HTERT RPE-1 (cell line): ENCODE results near the gene PAGE2.
"Not testable (repeated sequence)": the region's sequence is repeated elsewhere in the genome, so short reads cannot be mapped to it uniquely, and the experiment has no call there.

ENCODE experiments used
- in situ Hi-C: fragments of 300-500 bp; cut with MboI; formaldehyde crosslinking; loops from 4 replicates; pipeline ENCODE4 v1.14.3; 2020; ENCODE audit warnings: low sequenced_read_pairs

Gene PAGE2

DNA sequence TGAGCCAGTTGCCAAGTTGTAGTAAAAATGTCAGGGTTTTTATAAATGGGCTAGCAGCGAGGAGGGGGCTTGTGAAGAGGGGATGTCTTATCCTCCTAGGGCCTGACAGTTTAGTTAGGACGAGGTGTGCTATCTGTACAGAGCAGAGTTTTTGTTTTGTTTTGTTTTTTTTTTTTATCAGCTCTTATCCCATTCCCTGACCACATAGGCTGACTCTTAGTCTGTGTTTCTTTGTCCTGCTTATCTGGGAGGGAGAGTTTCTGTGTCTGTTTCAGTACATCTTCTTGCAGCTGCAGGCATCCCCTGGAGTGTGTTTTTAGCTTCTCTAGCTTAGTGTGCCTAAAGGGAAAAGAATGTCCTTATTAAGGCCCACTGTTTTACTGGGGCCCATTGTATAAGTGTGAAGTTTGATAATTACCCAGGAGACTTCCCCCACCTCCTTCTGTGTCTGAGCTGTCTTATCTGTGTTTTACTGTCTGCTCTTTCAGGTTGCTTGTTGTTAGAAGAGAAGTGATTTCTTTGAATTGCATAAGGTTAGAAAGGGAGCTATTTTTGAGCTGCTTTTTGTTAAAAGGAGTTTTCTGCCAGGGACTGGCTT lies 32.0 kb downstream of the PAGE2 start:
- in situ Hi-C loops, result no loop called here

DNA sequence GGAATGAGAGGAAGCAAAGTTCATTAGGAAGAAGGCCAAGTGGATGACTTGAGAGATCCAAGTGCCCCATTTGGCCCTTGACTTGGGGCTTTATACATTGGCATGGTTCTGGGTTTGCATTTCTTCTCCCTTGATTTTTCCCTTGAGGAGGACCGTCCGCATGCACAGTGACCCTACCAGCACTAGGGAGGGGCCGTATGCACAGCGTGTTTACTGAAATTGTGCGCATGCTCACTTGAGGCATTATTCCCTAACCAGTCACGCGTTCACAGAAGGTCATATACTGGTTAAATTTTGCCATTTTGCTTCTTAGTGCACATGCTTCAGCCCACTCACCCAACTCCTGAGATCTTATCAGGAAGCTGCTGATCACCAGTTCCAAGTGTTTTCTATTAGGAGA lies 35.1 kb downstream of the PAGE2 start:
- in situ Hi-C loops, result no loop called here

DNA sequence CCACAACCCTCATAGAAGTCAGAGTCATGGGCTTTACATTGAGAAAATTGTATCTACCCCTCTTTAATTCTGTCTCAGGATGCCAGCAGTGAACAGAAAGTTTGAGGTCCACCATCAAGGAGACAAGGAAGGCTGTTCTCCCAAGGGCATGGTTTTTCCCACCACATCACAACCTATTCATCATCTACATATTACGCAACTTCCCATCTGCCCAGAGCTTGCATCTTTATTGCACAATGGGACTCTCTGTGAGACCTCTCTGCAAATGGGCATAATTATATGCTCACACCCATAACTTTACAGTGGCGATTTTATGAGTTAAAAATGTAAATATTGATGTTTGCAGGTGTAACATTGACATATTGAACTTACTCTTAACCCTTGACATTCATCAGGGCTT lies 38.9 kb downstream of the PAGE2 start:
- in situ Hi-C loops, result no loop called here

DNA sequence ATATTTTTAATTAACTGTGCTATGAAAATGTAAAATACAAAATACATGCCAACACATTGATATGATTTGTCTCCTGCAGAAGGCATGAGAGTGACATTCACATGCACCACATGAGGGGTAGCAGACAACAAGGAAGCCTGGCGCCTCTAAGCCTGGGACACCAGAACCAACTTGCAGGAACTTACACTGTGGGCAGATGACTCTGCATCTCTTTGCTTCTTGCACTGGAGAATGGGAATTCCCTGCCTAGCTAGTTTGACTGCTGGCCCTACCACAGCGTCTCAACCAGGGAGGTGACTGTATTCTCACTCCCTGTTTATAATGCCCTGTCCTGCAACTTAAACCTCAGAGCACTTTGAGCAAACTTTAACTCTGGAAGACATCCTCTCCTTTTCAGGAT lies 40.5 kb downstream of the PAGE2 start:
- in situ Hi-C loops, result no loop called here

DNA sequence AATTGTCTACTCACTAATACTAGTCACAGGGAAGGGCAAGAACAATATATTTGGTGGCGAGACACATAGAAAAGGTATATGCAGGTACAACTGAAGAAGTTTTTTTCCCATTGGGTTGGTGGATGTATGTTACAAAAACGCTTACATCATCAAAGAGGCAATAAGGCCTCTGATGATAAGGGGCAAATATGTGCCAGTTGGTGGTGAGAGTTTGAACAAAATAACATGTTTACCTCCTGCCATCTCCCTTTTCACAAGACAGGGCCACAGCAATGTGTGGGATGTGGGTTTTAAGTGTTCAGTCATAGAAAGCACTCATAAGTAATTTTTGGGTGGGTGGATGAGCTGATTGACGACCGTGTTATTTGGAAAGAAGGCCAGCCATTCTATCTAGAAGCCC lies 41.7 kb downstream of the PAGE2 start:
- in situ Hi-C loops, result no loop called here

DNA sequence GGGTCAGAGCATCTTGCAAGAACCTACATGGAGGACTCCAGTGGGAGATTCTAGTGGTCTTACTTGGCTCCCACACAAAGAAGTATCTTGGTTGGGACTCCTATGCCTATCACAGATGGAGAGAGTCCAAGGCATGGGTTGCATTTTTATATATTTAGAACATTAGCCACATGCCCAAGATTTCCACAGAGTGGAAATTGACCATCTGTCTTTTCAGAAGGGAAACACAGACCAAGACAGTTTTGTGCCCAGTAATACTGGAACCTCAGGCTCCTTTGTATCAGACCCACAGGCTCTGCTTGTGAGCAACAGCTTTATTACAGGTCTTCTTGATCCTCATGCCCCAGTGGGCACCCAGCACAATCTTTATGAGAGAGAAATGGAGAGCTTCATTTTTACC lies 43.6 kb downstream of the PAGE2 start:
- in situ Hi-C loops, result no loop called here

DNA sequence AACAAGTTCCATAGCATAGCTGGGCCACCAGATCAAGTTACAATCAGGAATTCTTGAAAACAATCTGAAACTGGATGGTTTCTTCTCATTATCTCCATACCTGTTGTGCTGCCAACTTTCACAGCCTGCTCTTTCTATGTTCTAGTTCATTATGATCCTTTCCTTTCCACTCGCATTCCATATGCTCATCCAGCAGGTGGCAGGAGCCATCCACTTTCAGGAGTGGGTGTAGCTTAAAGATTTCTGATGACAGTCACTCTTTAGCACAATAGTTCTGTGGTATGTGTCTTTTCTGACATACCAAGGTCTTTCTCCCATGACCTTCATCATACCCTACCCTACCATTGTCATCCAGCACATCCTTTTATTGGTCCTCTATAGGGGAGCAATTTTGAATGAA lies 46.4 kb downstream of the PAGE2 start:
- in situ Hi-C loops, result no loop called here

DNA sequence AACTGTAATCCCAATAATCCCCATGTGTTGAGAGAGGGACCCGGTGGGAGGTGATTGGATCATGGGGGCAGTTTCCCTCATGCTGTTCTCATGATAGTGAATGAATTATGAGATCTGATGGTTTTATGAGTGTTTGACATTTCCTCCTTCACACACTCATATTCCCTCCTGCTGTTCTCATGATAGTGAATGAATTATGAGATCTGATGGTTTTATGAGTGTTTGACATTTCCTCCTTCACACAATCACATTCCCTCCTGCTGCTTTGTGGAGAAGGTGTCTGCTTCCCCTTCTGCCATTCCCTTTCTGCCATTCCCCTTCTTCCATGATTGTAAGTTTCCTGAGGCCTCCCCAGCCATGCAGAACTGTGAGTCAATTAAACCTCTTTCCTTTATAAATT lies 52.0 kb downstream of the PAGE2 start:
- in situ Hi-C loops, result not testable (repeated sequence)
